ENCODE measurements around the gene OR2V1. TPM values are rescaled to one million over a fixed set of nuclear protein-coding genes. Genes with fewer than 3 reads are reported as not detected.

The OR2V1 gene
- total RNA-seq, 1 donor = not detected

- DNase-seq (ENCODE audit: insufficient read length, low spot score, missing footprints) = no peak
- Histone ChIP-seq H4K20me1 (ENCODE audit: insufficient read depth, low read length) (no peaks in the 10 kb centered on the region), H2AFZ (ENCODE audit: low read length) (no peak overlapping the region), H3K27ac (ENCODE audit: low read depth, low read length) (no peak overlapping the region), H3K4me1 (ENCODE audit: insufficient read depth, low read length) (no peaks in the 10 kb centered on the region), H3K27me3 (ENCODE audit: insufficient read depth, low read length) (peaks cover 29% of the 10 kb centered on the region), H3K9me3 (ENCODE audit: low read depth, low read length) (no peaks in the 10 kb centered on the region), H3K36me3 (ENCODE audit: insufficient read depth, low read length) (no peaks in the 10 kb centered on the region), H3K4me2 (ENCODE audit: insufficient read depth, low read length) (no peak overlapping the region), H3K4me3 (ENCODE audit: insufficient read depth, low read length) (no peak overlapping the region), H3K79me2 (ENCODE audit: insufficient read depth, low read length) (no peaks in the 10 kb centered on the region)
- no peak for TF ChIP-seq CTCF (IDR thresholded peaks at IDR 0.05; ENCODE audit: extremely low read depth, low read depth, low read length)
Observed at GRCh38 chr5:181086884-181087205, 44.1 kb downstream of the OR2V1 start.

- Histone ChIP-seq H3K4me2 (ENCODE audit: insufficient read depth, low read length) (no peak overlapping the region), H3K79me2 (ENCODE audit: insufficient read depth, low read length) (no peaks in the 10 kb centered on the region), H3K36me3 (ENCODE audit: insufficient read depth, low read length) (no peaks in the 10 kb centered on the region), H3K9me3 (ENCODE audit: low read depth, low read length) (no peaks in the 10 kb centered on the region), H3K27me3 (ENCODE audit: insufficient read depth, low read length) (peaks cover 29% of the 10 kb centered on the region), H3K4me3 (ENCODE audit: insufficient read depth, low read length) (no peak overlapping the region), H3K27ac (ENCODE audit: low read depth, low read length) (no peak overlapping the region), H3K4me1 (ENCODE audit: insufficient read depth, low read length) (no peaks in the 10 kb centered on the region), H4K20me1 (ENCODE audit: insufficient read depth, low read length) (no peaks in the 10 kb centered on the region), H2AFZ (ENCODE audit: low read length) (no peak overlapping the region)
- no peak for TF ChIP-seq CTCF (IDR thresholded peaks at IDR 0.05; ENCODE audit: extremely low read depth, low read depth, low read length)
- DNase-seq (ENCODE audit: insufficient read length, low spot score, missing footprints) = no peak
Observed at GRCh38 chr5:181086026-181086883, 44.7 kb downstream of the OR2V1 start.

- no peaks in the 10 kb centered on the region for H3K4me1 ChIP-seq (ENCODE audit: insufficient read depth, low read length)
- TF ChIP-seq CTCF (IDR thresholded peaks at IDR 0.05; ENCODE audit: extremely low read depth, low read depth, low read length) = no peak
- peak; percentile 80 for DNase-seq (ENCODE audit: insufficient read length, low spot score, missing footprints)
- H3K9me3 ChIP-seq (ENCODE audit: low read depth, low read length) = no peaks in the 10 kb centered on the region
- no peaks in the 10 kb centered on the region for H3K79me2 ChIP-seq (ENCODE audit: insufficient read depth, low read length)
- no peaks in the 10 kb centered on the region for H3K36me3 ChIP-seq (ENCODE audit: insufficient read depth, low read length)
- H3K27me3 ChIP-seq (ENCODE audit: insufficient read depth, low read length) = peaks cover 29% of the 10 kb centered on the region
- H2AFZ ChIP-seq (ENCODE audit: low read length) = no peak overlapping the region
- H4K20me1 ChIP-seq (ENCODE audit: insufficient read depth, low read length) = no peaks in the 10 kb centered on the region
- no peak overlapping the region for H3K4me3 ChIP-seq (ENCODE audit: insufficient read depth, low read length)
- H3K27ac ChIP-seq (ENCODE audit: low read depth, low read length) = no peak overlapping the region
- no peak overlapping the region for H3K4me2 ChIP-seq (ENCODE audit: insufficient read depth, low read length)
Observed at GRCh38 chr5:181084621-181085195, 46.3 kb downstream of the OR2V1 start.

- Histone ChIP-seq H3K79me2 (ENCODE audit: insufficient read depth, low read length) (no peaks in the 10 kb centered on the region), H3K4me3 (ENCODE audit: insufficient read depth, low read length) (no peak overlapping the region), H3K4me1 (ENCODE audit: insufficient read depth, low read length) (no peaks in the 10 kb centered on the region), H3K27me3 (ENCODE audit: insufficient read depth, low read length) (peaks cover 29% of the 10 kb centered on the region), H2AFZ (ENCODE audit: low read length) (no peak overlapping the region), H3K4me2 (ENCODE audit: insufficient read depth, low read length) (no peak overlapping the region), H3K36me3 (ENCODE audit: insufficient read depth, low read length) (no peaks in the 10 kb centered on the region), H3K9me3 (ENCODE audit: low read depth, low read length) (no peaks in the 10 kb centered on the region), H3K27ac (ENCODE audit: low read depth, low read length) (no peak overlapping the region), H4K20me1 (ENCODE audit: insufficient read depth, low read length) (no peaks in the 10 kb centered on the region)
- TF ChIP-seq CTCF (IDR thresholded peaks at IDR 0.05; ENCODE audit: extremely low read depth, low read depth, low read length) = no peak
- no peak for DNase-seq (ENCODE audit: insufficient read length, low spot score, missing footprints)
Observed at GRCh38 chr5:181081989-181082388, 49.0 kb downstream of the OR2V1 start.

All from osteoblast (primary cell).